GM19043 (cell line): ENCODE results near the gene PPP6R3.

Experiments used
- ATAC-seq: cut with Tn5 transposase; IDR thresholded peaks from one replicate; pipeline ENCODE4 v1.9.1; 2021; ENCODE audit warnings: low read depth; ENCODE audit not compliant: unreplicated experiment

The PPP6R3 gene

DNA sequence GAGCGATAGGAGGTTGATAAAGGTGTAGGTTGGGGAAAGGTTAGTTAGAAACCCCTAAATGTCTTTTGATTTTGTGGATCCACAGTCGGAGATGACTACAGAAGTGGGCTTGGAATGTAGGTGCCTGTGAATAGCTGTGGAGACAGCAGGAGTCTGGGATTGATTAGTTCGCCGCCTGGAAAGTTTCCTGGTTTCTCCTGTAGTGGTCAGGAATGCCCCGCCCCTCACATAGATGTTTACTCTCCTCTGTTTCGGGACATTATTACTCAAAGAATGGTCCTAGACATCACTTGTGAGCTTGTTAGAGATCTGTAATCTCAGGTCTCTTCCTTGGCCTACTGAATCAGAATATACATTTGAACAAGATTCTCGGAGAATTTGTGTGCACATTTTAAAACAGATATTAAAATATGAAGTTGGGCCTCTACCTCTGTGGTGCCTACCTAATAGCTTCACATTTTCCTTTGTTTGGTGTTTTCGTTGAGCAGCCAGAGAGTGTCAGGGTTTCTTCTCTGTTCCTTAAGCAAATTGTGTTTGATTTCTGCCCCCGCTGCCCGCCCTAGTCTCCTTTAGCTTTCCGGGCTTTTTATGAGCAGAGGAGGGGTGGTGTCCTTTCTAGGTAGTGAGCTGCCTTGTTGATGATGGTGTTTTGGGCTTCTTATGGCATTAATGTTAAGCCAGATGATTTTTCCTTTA, 89.4 kb downstream of the PPP6R3 start:
- no peak for ATAC-seq

DNA sequence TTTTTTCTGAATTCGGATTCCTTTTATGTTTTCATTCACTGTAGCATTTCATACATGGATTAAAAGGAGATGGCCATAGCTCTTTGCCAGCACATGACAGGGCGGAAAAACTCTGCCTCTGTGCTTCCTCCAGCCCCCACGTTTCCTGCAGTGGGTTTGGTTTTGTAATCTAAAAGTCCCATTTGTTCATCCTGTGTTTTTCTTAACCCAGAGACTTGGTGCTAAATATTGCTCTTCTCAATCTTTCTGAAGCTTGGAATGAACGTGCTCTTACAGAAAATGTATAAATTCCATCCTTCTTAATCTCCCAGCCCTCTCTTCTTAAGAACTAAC, 89.9 kb downstream of the PPP6R3 start:
- ATAC-seq: no peak

DNA sequence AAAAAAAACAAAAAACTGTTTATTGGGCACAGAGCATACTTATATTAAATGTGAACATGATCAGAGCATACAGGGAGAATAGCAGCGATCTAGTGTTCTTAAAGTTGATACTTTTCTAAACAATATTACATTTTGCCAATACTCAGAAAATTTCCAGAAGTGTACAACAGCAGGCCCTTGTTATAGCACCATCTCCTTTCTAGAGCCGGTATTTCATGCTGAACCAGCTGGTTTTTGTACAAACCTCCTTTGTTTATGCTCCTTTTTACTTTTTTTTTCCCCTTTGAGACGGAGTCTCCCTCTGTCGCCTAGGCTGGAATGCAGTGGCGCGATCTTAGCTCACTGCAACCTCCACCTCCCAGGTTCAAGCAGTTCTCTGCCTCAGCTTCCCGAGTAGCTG, 90.7 kb downstream of the PPP6R3 start:
- ATAC-seq: no peak

DNA sequence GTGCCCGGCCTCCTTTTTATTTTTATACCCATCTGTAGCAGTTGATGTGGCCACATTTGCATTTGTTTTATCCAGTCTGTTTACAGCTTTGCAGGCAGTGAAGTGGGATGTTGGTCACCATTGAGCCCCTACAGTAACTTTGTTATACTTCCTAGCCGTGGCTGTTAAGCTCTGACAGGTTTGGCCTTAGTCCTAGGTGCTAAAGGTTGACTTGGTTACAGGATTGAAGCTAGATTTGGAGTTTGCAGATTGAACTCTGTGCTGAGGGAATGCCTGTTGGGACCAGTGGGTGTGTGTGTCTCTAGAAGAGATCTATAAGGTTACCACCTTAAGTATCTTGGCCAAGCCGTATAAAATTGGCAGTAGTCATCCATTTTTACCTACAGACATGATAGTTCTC, 91.2 kb downstream of the PPP6R3 start:
- ATAC-seq: no peak

DNA sequence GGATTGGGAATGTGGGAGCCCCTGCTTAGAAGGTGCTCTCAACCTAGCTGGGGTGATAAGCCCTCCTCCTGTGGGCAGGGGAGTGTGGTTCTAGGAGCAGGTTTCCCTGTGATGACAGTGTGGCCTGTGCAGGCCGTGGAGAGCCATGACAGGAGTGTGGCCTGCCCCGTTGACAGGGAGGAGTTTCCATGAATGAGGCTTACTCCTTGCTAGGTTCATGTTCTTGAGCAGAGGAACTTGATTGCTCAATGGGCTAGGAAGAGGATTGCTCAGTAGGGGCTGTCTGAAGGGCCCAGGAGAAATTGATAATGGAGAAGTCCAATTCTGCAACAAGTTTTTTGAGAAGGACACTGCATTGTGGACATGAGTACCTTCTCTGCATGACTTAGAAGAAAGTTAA, 92.0 kb downstream of the PPP6R3 start:
- ATAC-seq: no peak

DNA sequence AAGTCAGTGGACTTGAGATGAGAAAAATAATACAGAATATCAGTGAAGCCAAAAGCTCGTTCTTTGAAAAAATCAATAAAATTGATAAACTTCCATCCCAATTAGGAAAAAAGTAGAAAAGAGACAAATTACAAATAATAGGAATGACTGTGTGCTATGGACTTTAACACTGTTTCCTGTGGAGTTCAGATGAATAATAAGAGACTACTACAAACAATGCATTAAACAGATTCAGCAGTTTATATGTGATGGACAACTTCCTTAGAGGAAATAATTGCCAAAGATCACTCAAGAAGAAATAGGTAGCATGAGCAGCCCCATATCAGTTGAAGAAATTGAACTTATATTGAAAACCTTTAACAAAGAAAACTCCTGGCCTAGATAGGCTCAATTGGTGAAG, 99.7 kb downstream of the PPP6R3 start:
- ATAC-seq: no peak

DNA sequence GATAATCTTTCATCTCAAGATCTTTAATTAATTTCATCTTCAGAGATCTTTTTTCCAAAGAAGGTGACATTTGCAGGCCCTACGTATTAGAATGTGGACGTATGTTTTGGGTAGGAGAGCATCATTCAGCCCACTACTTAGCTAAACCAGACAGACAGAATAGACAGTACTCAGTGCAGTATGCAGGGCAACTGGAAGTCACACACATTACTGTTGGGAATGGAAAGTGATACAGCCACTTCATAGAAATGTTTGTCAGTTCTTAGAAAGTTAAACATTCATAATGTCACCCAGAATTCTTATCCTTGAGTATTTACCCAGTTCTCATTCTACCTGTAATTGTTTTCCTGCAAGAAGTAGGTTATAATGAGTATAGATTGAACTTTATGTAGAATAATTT, 102.9 kb downstream of the PPP6R3 start:
- no peak for ATAC-seq

DNA sequence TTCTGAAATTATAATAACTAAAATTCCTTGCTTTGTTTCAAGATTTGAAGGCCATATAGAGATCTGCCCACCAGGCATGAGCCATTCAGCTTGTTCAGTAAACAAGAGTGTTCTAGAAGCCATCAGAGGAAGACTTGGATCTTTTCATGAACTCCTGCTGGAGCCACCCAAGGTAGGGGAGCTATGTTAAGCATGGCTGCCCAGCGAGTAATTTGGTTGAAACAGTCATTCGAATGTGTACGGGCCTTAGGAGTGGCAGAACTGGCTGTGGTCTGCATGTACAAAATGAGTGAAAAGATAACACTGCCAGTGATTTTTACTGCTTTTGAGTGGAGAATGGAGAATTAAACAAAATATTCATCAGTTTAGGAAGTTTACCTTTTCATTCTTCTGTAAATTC, 103.7 kb downstream of the PPP6R3 start:
- ATAC-seq: no peak

DNA sequence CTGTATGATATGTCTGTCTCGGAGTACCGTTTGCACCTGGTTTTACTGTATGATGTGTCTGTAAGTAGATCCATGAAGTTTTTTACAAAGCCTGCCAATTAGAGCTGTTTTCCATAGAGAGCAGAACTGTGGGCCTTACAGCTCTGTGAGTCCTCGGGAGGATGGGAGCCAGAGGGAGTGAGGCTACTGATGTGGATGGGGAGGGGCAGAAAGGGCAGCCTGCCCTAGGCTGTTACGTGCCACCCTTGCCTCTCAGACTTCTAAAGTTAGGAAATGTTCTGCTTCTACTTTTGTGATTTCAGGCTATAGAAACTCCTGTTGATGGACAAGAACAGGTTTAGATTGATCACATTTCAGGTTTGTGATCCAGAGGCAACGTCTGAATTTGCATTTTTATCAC, 105.2 kb downstream of the PPP6R3 start:
- ATAC-seq: no peak

DNA sequence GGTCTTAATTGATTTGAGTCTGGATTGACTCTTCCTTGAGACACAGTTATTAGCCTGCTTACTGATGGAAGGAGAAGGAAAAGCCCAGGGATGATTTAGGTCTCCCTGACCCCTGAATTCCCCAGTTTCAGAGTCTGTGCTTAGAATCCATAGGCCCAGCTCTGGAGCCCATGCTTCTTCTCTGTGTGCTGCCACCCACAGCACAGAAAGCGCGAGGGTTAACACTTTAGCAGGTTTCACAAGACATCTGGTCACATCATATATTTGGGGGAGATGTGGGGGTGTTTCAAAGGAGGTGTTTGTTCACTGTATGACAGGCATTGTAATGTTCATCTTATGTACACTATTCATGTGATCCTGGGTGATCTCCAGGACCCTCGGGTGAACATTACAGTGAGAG, 107.0 kb downstream of the PPP6R3 start:
- no peak for ATAC-seq

DNA sequence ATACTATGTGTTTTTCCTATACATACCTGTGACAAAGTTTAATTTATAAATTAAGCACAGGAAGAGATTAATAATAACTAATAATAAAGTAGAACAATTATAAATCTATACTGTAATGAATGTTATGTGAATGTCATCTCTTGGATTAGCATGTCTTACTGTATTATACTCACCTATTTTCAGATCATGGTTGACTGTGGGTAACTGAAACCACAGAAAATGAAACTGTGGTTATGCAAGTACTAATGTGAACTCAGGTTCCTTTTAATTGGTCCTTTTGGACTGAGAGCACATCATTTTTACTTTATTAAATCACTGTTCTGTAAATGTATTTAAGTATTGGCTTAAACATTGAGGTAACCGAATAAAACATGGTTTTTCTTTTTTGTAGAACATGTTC, 108.8 kb downstream of the PPP6R3 start:
- no peak for ATAC-seq

DNA sequence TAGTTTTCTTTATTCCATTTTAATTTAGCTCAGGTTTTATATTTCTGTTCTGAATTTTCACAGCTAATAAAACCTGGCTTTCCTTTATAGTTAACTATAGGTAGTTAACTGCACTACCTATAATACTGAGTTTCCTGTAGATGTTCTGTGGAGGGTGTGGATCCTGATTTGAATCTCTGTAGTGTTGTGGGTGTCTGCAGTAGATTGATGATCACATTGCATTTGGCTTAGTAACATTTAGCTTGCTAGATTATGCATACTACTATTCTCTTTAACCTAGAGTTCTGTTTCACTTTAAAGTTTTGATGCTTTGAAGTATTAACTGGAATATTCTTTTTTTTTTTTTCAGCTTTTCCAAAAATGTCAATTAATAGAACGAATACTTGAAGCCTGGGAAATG, 110.1 kb downstream of the PPP6R3 start:
- ATAC-seq: no peak

DNA sequence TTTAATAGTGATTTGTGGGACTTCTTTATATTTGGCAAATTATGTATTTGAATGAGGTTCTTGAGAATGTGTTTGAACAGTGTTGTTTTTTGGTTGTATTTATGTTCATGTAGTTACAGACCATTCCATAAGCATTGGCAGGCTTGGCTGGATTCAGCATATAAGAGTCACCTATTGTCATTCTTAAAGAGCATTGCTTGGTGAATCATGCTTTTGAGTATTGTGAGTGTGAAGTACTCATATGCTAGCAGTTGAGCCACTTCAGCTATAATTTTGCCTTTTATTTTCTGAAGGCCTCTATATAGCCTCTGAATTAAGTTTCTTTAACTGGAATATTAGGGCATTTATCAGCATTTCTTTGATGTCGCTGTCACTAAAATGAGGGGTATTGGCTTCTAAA, 113.8 kb downstream of the PPP6R3 start:
- no peak for ATAC-seq

DNA sequence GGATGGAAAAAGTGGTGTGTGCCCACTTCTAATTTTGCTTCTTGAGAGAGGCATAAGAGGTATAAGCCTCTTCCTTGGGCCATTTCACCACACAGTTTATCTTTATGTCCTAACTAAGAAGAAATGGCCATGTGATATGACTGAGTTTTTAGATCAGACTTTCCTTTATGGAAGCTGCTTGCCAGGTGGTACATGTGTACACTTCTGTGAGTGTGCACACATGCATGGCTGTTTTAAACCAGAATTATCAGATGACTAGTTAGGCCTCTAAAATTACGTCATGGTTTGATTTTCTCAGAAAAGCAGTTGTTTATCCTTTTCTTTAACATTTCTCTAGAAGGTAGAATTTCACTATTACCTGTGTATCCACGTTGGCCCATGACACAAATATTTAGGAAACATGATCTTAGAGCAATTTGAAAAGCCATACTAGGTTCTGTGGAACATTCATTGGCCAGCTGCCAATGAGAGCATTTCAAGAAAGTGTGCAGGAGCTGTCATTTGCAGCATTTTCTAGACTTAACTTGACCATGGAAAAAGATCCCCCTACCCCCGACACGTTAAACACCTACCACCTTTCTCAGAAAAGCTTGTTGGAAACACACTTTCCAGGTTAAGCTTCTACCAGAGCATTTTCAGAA, 114.6 kb downstream of the PPP6R3 start:
- no peak for ATAC-seq

DNA sequence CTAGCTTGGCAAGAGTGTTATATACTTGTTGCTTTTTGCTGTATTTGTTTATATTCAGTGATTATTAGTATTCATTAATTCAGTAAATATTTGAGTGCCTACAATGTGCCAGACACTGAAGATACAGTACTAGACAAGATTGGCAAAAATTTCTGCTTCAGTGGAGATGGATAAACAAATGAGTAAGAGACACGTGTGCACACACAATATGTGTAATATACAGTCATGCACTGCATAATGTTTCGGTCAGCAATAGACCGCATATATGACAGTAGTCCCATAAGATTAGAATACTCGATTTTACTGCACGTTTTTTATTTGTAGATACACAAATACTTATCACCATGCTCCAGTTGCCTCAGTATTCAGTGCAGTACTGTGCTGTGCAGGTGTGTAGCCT, 118.9 kb downstream of the PPP6R3 start:
- ATAC-seq: no peak

DNA sequence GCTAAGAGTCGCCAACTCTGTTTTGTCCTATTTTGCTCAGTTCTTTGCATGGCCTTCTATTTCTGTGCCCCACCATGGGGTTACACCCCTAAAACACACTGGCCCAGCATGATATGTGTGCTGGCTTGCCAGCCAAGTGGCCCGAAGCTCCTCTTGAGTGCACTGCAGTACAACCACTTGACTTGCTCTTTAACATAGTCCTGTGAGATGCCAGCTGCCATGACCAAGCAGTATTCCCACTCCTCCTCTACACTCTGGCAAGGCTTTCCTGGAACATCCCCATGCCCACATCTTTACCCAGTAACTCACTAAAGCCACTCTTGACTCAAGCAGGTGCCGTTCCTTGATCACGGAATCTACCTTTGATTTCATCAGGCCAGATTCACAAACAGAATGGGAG, 120.9 kb downstream of the PPP6R3 start:
- ATAC-seq: no peak

DNA sequence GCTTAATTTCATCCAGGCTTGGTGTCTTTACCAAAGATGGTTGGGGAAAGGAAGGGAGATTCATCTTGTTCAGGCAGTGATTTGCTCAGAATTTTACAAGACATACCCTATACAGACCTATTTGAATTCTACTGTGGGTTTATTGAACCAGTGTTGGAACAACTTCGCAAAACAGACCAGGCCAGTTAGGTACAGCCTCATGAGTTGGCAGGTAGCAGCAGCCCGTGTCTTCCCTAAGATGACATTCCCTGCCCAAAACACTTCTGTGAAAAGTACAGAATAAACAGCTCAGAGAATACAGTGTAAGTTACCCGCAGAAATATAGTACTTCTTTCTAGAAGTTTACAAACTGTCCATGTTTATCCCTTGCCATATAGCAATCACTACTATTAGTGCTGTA, 121.3 kb downstream of the PPP6R3 start:
- ATAC-seq: no peak

DNA sequence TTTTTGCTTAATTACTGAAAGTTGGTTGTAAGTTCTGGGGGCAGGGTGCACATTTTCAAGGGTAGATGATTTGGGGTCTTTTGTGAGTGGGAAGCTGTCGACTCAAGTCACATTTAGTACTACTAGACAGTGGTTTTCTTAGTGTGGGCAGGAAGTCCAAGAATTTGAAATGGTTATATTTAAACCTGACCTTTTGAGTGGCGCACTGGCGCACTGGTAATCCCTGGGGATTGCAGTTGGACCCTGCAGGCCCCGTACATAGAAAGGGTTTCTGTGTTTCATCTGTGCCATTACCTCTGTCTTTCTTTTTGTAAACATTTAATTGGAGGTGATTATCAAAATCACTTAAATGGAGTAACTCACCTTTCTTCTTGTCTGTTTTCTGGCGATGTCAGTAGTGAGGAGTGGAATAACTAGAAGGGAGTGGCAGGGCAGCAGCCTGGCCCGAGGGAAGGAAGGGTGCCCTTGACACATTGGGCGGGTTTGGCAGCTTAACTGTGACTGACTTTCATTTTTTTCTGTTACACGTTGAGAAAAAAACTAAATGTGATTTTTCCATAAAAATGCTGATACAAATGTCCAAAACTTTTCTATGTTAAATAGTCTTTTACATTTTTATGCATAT, 122.0 kb downstream of the PPP6R3 start:
- no peak for ATAC-seq

DNA sequence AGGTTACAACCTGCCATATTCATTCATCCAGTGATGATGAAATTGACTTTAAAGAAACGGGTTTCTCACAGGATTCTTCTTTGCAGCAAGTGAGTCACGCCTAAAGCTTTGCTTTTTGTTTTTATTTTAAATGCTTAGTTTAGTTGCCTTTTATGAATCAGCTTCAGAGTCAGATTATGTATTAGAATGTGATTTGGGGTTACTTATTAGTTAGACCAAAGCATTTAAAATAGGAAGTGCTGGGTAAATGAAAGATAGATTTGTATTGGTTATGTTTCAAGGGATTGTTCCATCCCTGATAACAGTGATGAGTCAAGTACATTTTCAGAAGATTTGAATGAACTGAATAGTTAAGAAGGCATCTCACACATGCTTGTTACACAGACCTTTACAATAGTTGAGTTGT, 122.5 kb downstream of the PPP6R3 start:
- ATAC-seq: no peak

DNA sequence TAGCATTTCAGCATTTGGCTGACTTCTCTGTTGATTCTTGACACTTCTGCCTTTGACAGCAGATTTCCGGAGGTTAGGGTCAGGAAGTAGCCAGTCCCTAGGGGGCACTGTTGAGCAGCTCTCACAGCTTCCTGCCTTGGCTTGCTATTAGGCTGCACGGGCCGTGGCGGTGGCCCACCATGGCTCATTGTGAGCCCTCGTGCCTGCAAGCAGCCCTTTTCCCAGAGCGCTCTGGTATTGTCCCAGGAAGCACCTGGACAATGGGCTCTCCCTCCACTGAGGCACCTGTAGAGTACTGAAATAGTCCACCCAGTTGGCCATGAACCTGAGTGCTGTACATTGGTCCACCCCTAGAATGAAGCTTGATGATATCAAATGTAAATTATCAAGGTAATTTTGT, 123.5 kb downstream of the PPP6R3 start:
- no peak for ATAC-seq

DNA sequence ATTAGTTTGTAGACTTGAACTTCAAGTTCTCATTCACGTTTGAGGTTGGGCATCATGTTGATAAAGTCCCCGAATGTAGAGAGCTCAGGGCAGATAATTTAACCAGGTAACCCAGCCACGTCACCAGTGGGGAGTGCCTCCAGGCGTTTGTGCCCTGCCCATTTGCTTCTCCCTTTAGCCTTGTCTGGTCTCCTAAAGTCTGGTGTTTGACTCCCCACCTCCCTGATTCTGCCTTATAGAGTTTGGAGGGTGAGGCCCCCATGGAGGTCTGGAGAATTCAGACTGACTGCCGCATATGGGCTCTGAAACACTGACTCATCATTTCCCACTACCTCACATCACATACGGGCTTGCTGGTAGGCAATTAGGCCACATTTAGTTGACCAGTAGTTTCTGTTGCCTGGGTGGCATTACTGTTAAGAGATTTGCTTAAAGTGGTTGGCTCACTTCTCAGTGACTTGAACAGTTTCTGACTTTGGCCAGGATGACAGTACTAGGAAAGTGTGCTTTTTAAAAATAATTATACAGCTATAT, 124.5 kb downstream of the PPP6R3 start:
- ATAC-seq: no peak

DNA sequence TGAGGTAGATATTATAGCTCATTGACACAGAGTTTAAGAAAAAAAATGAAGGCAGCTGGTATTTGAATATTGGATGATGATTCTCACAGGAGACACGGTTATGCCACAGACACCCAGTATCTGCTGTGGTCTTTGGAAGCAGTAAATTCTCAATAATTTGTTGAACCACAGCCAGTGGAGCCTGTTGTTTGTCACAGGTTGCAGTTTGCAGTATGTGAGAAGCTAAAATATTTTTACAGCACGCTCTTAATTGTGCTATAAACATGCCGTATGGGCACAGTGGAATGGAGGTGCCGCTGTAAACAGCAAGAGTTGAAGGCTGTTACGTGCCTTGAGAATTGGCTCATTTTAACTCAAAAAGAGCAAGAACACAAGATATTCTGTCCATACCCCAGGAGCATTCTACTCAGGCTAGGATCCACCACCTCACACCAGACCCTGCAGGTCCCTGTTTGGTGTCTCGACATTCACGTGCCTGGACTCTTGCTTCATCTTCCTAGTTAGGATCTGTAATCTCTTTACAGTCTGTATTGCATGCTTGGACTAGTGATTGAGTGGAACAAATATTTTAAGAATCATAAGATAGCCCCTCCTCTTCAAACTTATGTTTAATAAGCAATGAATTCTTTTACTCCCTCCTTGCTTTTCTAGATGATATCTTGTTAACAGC, 129.1 kb downstream of the PPP6R3 start:
- ATAC-seq: no peak
